Peyer's patch (tissue), 4 donors: ENCODE measurements around the gene ANAPC16.

Source experiments
- CTCF ChIP-seq, 6 experiments: fragments of 450-650 bp in 4 of 6; fragments of 200-600 bp in 2 of 6; sonication (generic) in 1 of 6; IDR thresholded peaks; one replicate each; pipeline ENCODE4 v1.5.1; 2017 to 2019; ENCODE audit warnings: antibody characterized with exemption in 6 of 6, mild to moderate bottlenecking in 3 of 6, moderate library complexity in 1 of 6
- POLR2A ChIP-seq, 2 donors: fragments of 450-650 bp; IDR thresholded peaks; one replicate each; pipeline ENCODE4 v1.5.1; 2017; ENCODE audit warnings: antibody characterized with exemption in 2 of 2, mild to moderate bottlenecking in 2 of 2, moderate library complexity in 2 of 2

GRCh38 chr10:72186982-72187330 lies 28.9 kb upstream of the ANAPC16 start:
- no peak for TF ChIP-seq CTCF (IDR thresholded peaks at IDR 0.05)
- TF ChIP-seq POLR2A (IDR thresholded peaks at IDR 0.05) = no peak
